HL-60 (cell line): ENCODE results near the gene GRHL1.
"Not testable (repeated sequence)": the region's sequence is repeated elsewhere in the genome, so short reads cannot be mapped to it uniquely, and the experiment has no call there.

ENCODE experiments used
- DNase-seq, 2 experiments: peaks; one replicate each; pipeline ENCODE4 v3.0.0-alpha.2; 2010 to 2020; ENCODE audit warnings: low read depth in 1 of 2, low spot score in 1 of 2
- H3K27ac ChIP-seq: fragments of 250-450 bp; sonication (Bioruptor Pico); replicated peaks from 2 replicates; pipeline ENCODE4 v1.5.1; 2020; ENCODE audit warnings: mild to moderate bottlenecking, moderate library complexity
- H3K27me3 ChIP-seq: fragments of 250-450 bp; sonication (Bioruptor Pico); 2 replicates; pipeline ENCODE4 v1.5.1; 2021; ENCODE audit warnings: mild to moderate bottlenecking, moderate library complexity; ENCODE audit not compliant: insufficient read depth, poor library complexity, severe bottlenecking
- H3K4me3 ChIP-seq: replicated peaks from 2 replicates; pipeline ENCODE4 v1.5.1; 2011; ENCODE audit warnings: mild to moderate bottlenecking, control low read depth, low read length; ENCODE audit not compliant: insufficient read depth
- CTCF ChIP-seq: IDR thresholded peaks from one replicate; pipeline ENCODE4 v1.5.1; 2011; ENCODE audit warnings: low read length, control low read depth, inconsistent platforms; ENCODE audit not compliant: insufficient read depth
- GABPA ChIP-seq: IDR thresholded peaks from 2 replicates; pipeline ENCODE4 v1.6.1; 2012; ENCODE audit warnings: low read depth
- POLR2AphosphoS5 ChIP-seq: IDR thresholded peaks from 2 replicates; pipeline ENCODE4 v1.6.1; 2012; ENCODE audit warnings: low read depth
- SPI1 ChIP-seq: IDR thresholded peaks from 2 replicates; pipeline ENCODE4 v1.6.1; 2012; ENCODE audit warnings: low read depth, mild to moderate bottlenecking, borderline replicate concordance
- TF ChIP-seq, protein P1 (sequence below): IDR thresholded peaks from 2 replicates; pipeline ENCODE4 v1.6.1; 2012; ENCODE audit warnings: low read depth; ENCODE audit not compliant: insufficient replicate concordance

The GRHL1 gene

GRCh38 chr2:9919512-9919911, 32.0 kb upstream of the GRHL1 start:
- TF ChIP-seq GABPA (no peak), SPI1 (no peak), CTCF (no peak), POLR2AphosphoS5 (no peak)
- TF ChIP-seq, protein P1, sequence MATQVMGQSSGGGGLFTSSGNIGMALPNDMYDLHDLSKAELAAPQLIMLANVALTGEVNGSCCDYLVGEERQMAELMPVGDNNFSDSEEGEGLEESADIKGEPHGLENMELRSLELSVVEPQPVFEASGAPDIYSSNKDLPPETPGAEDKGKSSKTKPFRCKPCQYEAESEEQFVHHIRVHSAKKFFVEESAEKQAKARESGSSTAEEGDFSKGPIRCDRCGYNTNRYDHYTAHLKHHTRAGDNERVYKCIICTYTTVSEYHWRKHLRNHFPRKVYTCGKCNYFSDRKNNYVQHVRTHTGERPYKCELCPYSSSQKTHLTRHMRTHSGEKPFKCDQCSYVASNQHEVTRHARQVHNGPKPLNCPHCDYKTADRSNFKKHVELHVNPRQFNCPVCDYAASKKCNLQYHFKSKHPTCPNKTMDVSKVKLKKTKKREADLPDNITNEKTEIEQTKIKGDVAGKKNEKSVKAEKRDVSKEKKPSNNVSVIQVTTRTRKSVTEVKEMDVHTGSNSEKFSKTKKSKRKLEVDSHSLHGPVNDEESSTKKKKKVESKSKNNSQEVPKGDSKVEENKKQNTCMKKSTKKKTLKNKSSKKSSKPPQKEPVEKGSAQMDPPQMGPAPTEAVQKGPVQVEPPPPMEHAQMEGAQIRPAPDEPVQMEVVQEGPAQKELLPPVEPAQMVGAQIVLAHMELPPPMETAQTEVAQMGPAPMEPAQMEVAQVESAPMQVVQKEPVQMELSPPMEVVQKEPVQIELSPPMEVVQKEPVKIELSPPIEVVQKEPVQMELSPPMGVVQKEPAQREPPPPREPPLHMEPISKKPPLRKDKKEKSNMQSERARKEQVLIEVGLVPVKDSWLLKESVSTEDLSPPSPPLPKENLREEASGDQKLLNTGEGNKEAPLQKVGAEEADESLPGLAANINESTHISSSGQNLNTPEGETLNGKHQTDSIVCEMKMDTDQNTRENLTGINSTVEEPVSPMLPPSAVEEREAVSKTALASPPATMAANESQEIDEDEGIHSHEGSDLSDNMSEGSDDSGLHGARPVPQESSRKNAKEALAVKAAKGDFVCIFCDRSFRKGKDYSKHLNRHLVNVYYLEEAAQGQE: no peak

DNA sequence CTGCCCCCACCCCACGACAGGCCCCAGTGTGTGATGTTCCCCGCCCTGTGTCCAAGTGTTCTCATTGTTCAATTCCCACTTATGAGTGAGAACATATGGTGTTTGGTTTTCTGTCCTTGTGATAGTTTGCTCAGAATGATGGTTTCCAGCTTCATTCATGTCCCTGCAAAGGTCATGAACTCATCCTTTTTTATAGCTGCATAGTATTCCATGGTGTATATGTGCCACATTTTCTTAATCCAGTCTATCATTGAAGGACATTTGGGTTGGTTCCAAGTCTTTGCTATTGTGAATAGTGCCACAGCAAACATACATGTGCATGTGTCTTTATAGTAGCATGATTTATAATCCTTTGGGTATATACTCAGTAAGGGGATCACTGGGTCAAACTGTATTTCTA, 24.5 kb upstream of the GRHL1 start:
- H3K27me3 ChIP-seq, DNase-seq, H3K27ac ChIP-seq, H3K4me3 ChIP-seq: not testable (repeated sequence)

More at GRCh38 chr2:9919512-9919911, 32.0 kb upstream of the GRHL1 start:
- Histone ChIP-seq H3K27ac (no peak overlapping the region), H3K4me3 (no peak overlapping the region), H3K27me3 (no peaks in the 10 kb centered on the region)
- no peak for DNase-seq

DNA sequence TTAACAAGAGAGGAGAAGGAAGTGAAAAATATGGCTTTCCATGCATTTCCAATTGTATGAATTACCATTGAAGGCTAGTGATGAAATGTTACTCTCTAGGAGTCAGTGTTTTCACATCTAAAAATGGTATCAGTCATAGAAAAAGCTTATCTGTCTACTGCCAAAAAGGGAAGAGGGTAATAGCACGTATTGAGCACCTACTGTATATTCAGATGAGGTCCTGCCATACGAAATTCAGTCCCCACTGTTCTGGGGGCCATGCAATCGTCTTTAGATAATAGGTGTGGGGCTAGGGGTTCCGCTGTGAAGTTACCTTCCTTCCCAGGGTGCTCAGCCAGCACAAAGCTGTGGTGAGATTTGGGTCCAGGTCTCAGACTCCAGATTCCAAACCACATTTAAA, 14.2 kb upstream of the GRHL1 start:
- Histone ChIP-seq H3K27ac (no peak overlapping the region), H3K4me3 (no peak overlapping the region), H3K27me3 (no peaks in the 10 kb centered on the region)
- no peak for DNase-seq
- no peak for TF ChIP-seq GABPA

GRCh38 chr2:9937968-9938367, 13.5 kb upstream of the GRHL1 start:
- H3K27me3 ChIP-seq: no peaks in the 10 kb centered on the region
- H3K4me3 ChIP-seq: no peak overlapping the region
- TF ChIP-seq, protein P1: no peak
- TF ChIP-seq CTCF (no peak), GABPA (no peak), POLR2AphosphoS5 (no peak), SPI1 (no peak)
- no peak overlapping the region for H3K27ac ChIP-seq
- DNase-seq: no peak
